Pancreas (tissue), 10 donors: ENCODE results near the gene CD3D. TPM values are rescaled to one million over a fixed set of nuclear protein-coding genes. Genes with fewer than 3 reads are reported as not detected.

Experiments used
- ATAC-seq, 4 donors: fragments of 200-7000 bp; cut with Tn5 transposase; one replicate each; pipeline versions ENCODE4 v1.8.0 to v1.9.1; 2020; ENCODE audit warnings: mild to moderate bottlenecking in 4 of 4, moderate library complexity in 4 of 4
- DNase-seq, 6 donors: peaks; one replicate each; pipeline ENCODE4 v3.0.0-alpha.2; 2020
- FAIRE-seq: peaks from 2 replicates; lab custom pipeline; 2012; peaks lifted over from hg19 to GRCh38; lab: Jason Lieb, UNC
- H3K27ac ChIP-seq, 4 donors: fragments of 200-600 bp; sonication (generic); 1 replicate in 3 of 4; 2 replicates in 1 of 4; pipeline versions ENCODE4 v1.5.0 to v1.8.0; 2020
- H3K27me3 ChIP-seq, 4 donors: fragments of 200-600 bp; one replicate each; pipeline ENCODE4 v1.8.0; 2021
- H3K36me3 ChIP-seq, 3 donors: fragments of 200-600 bp; sonication (generic) in 1 of 3; one replicate each; pipeline versions ENCODE4 v1.5.0 to v1.8.0; 2020 to 2021
- H3K4me1 ChIP-seq, 3 donors: fragments of 200-600 bp; one replicate each; pipeline ENCODE4 v1.8.0; 2021
- H3K4me3 ChIP-seq, 4 donors: fragments of 200-600 bp; sonication (generic) in 2 of 4; one replicate each; pipeline versions ENCODE4 v1.5.0 to v1.8.0; 2020 to 2021
- H3K9me3 ChIP-seq, 4 donors: fragments of 200-600 bp; one replicate each; pipeline ENCODE4 v1.8.0; 2021
- CTCF ChIP-seq, 4 donors: fragments of 200-600 bp; sonication (generic) in 3 of 4; IDR thresholded peaks; one replicate each; pipeline versions ENCODE4 v1.5.0 to v1.8.0; 2021; ENCODE audit warnings: antibody characterized with exemption in 4 of 4
- WGBS, 2 donors: extraction: QIAGEN DNeasy Blood & Tissue Kit; methylation state at CpG; one replicate each; pipeline ENCODE4 v1.1.7; 2013; 5-methylcytosine and 5-hydroxymethylcytosine counted together
- intact Hi-C, 3 donors: fragments of 100-400 bp; cut with DNase I; formaldehyde crosslinking; loops; one replicate each; pipeline versions ENCODE4 v1.11.1 to v1.14.2; 2022
- polyA plus RNA-seq, 2 donors: library from polyadenylated mRNA; stranded (reverse); fragments of 200-250 nt; gene quantifications; one replicate each; pipeline ENCODE4 v1.2.3, GENCODE V29; 2013
- total RNA-seq, 6 donors: library from RNA; stranded (reverse); fragmentation: NEBNext Ultra II Directional in 4 of 6; extraction: Animal tissue kit (Norgen Biotek cat#: 25700) in 4 of 6; gene quantifications; one replicate each; pipeline versions ENCODE4 v1.2.1 to v1.2.4, GENCODE V29; 2021 to 2023
- donor health status: healthy with polysubstance abuse.
- donor health status: DM: no; HTN: no; CAD: no; lungs with moderate emphysema.
- donor health status: DM: no; HTN: no; CAD: no.
- donor health status: control.
- donor health status: control.
- donor health status: Bipolar disorder and iron deficiency.
- donor health status: DM: yes; HTN: yes; CAD: no.
- donor health status: DM: no; HTN: no; CAD: no.
- donor health status: DM: no; HTN: no; CAD: no.
- donor health status: DM: yes; HTN: yes; CAD: no.

The CD3D gene
- total and polyA plus RNA-seq, 8 donors: 0.14 to 2.4 (median 0.74) TPM

GRCh38 chr11:118375978-118376377 is 33.5 kb upstream of the CD3D start:
- no peak overlapping the region for H3K27ac ChIP-seq
- peaks cover 3 to 76% (median 25%) of the 10 kb centered on the region in 3 donors for H3K36me3 ChIP-seq
- H3K9me3 ChIP-seq: no peaks in the 10 kb centered on the region
- intact Hi-C loops: no loop called here
- ATAC-seq (no peak), FAIRE-seq (no peak), DNase-seq (no peak)
- H3K4me3 ChIP-seq: no peak overlapping the region
- H3K4me1 ChIP-seq: no peaks in the 10 kb centered on the region
- no peaks in the 10 kb centered on the region for H3K27me3 ChIP-seq
- no peak for TF ChIP-seq CTCF (IDR thresholded peaks at IDR 0.05)

GRCh38 chr11:118374729-118375128 is 32.2 kb upstream of the CD3D start:
- Histone ChIP-seq H3K27me3 (no peaks in the 10 kb centered on the region), H3K4me3 (no peak overlapping the region), H3K27ac (no peak overlapping the region), H3K9me3 (no peaks in the 10 kb centered on the region), H3K4me1 (no peaks in the 10 kb centered on the region), H3K36me3 (peaks cover 3 to 80% (median 33%) of the 10 kb centered on the region in 3 donors)
- ATAC-seq: peak in 1 of 4 donors; percentile 28
- DNase-seq: no peak
- 83 to 86% methylated on average over 3 of the region's 3 CpGs for WGBS, 2 donors
- no peak for FAIRE-seq
- intact Hi-C loops: no loop called here
- no peak for TF ChIP-seq CTCF (IDR thresholded peaks at IDR 0.05)

- no peak overlapping the region for H3K4me3 ChIP-seq
- H3K27me3 ChIP-seq: no peaks in the 10 kb centered on the region
- 94 to 97% methylated on average over 5 of the region's 5 CpGs for WGBS, 2 donors
- H3K27ac ChIP-seq: no peak overlapping the region
- no peaks in the 10 kb centered on the region for H3K4me1 ChIP-seq
- ATAC-seq (no peak), DNase-seq (no peak), FAIRE-seq (no peak)
- no peak for TF ChIP-seq CTCF (IDR thresholded peaks at IDR 0.05)
- H3K36me3 ChIP-seq: peaks cover 3 to 80% (median 28%) of the 10 kb centered on the region in 3 donors
- intact Hi-C loops: no loop called here
- H3K9me3 ChIP-seq: no peaks in the 10 kb centered on the region
Observed at GRCh38 chr11:118373871-118374270, 31.4 kb upstream of the CD3D start.

GRCh38 chr11:118373263-118373662 is 30.8 kb upstream of the CD3D start:
- WGBS, 2 donors: 90 to 92% methylated on average over 2 of the region's 2 CpGs
- Histone ChIP-seq H3K4me3 (no peak overlapping the region), H3K27me3 (no peaks in the 10 kb centered on the region), H3K27ac (no peak overlapping the region), H3K4me1 (no peaks in the 10 kb centered on the region), H3K9me3 (no peaks in the 10 kb centered on the region), H3K36me3 (peaks cover 3 to 81% (median 26%) of the 10 kb centered on the region in 3 donors)
- intact Hi-C loops: no loop called here
- ATAC-seq (no peak), FAIRE-seq (no peak), DNase-seq (no peak)
- TF ChIP-seq CTCF (IDR thresholded peaks at IDR 0.05): no peak

GRCh38 chr11:118370774-118371173 is 28.3 kb upstream of the CD3D start:
- peaks cover 0 to 7% (median 3%) of the 10 kb centered on the region in 3 donors for H3K4me1 ChIP-seq
- H3K27me3 ChIP-seq: no peaks in the 10 kb centered on the region
- no peak for ATAC-seq
- DNase-seq: no peak
- H3K4me3 ChIP-seq: no peak overlapping the region
- no peak overlapping the region for H3K27ac ChIP-seq
- H3K36me3 ChIP-seq: peaks cover 3 to 71% (median 26%) of the 10 kb centered on the region in 3 donors
- no peak for FAIRE-seq
- WGBS, 2 donors: 96 to 97% methylated on average over 4 of the region's 4 CpGs
- H3K9me3 ChIP-seq: no peaks in the 10 kb centered on the region
- intact Hi-C loops: no loop called here
- TF ChIP-seq CTCF (IDR thresholded peaks at IDR 0.05): no peak
